Body of pancreas (tissue), 4 donors: ENCODE measurements around the gene SPEM2.

Source experiments
- POLR2A ChIP-seq, 3 donors: fragments of 450-650 bp; IDR thresholded peaks; one replicate each; pipeline ENCODE4 v1.6.1; 2016; ENCODE audit warnings: antibody characterized with exemption in 3 of 3, mild to moderate bottlenecking in 2 of 3
- TF ChIP-seq, protein P1 (sequence below), 7 experiments: fragments of 450-650 bp in 4 of 7; fragments of 200-600 bp in 3 of 7; sonication (generic) in 3 of 7; IDR thresholded peaks; one replicate each; pipeline ENCODE4 v1.5.1; 2016 to 2019; ENCODE audit warnings: antibody characterized with exemption in 7 of 7

DNA sequence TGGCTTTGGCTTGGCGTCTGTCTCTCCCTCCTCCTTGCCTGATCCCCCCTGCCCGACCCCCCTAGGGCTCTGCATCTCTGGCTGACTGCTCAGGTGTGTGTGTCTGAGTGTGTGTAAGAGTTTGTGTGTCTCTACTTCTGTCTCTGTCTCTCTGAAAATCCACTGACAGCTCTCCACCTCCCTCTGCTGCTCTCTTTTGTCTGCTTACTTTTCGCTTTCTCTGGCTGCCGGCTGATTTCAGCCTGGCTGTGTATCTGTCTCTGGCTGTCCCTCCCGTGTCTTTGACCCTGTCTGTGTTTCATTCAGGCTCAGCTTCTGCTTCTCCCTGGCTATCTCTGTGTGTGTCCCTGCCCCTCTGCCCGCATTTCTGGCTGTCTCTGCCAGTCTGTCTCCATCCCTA, 9.1 kb upstream of the SPEM2 start:
- TF ChIP-seq, protein P1, sequence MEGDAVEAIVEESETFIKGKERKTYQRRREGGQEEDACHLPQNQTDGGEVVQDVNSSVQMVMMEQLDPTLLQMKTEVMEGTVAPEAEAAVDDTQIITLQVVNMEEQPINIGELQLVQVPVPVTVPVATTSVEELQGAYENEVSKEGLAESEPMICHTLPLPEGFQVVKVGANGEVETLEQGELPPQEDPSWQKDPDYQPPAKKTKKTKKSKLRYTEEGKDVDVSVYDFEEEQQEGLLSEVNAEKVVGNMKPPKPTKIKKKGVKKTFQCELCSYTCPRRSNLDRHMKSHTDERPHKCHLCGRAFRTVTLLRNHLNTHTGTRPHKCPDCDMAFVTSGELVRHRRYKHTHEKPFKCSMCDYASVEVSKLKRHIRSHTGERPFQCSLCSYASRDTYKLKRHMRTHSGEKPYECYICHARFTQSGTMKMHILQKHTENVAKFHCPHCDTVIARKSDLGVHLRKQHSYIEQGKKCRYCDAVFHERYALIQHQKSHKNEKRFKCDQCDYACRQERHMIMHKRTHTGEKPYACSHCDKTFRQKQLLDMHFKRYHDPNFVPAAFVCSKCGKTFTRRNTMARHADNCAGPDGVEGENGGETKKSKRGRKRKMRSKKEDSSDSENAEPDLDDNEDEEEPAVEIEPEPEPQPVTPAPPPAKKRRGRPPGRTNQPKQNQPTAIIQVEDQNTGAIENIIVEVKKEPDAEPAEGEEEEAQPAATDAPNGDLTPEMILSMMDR (IDR thresholded peaks at IDR 0.05): no peak
- no peak for TF ChIP-seq POLR2A (IDR thresholded peaks at IDR 0.05)
